Activated T-cell treated with anti-CD3 and anti-CD28 coated beads for 4 hours (primary cell): ENCODE results near the gene CX3CR1.
"Not testable (repeated sequence)": the region's sequence is repeated elsewhere in the genome, so short reads cannot be mapped to it uniquely, and the experiment has no call there.

Experiments
- DNase-seq: peaks from one replicate; pipeline ENCODE4 v3.0.0-alpha.2; 2020

Gene CX3CR1

GRCh38 chr3:39264053-39264452, 15.8 kb downstream of the CX3CR1 start:
- no peak for DNase-seq

- DNase-seq: no peak
These were observed 16.3 kb downstream of the CX3CR1 start for GRCh38 chr3:39263576-39263975.

- DNase-seq: no peak
These were observed 17.0 kb downstream of the CX3CR1 start for GRCh38 chr3:39262846-39263245.

- no peak for DNase-seq
These were observed 18.1 kb downstream of the CX3CR1 start for GRCh38 chr3:39261726-39262125.

GRCh38 chr3:39260957-39261356, 18.9 kb downstream of the CX3CR1 start:
- DNase-seq: no peak

- DNase-seq: no peak
These were observed 19.5 kb downstream of the CX3CR1 start for GRCh38 chr3:39260318-39260717.

- DNase-seq: no peak
These were observed 24.1 kb downstream of the CX3CR1 start for GRCh38 chr3:39255503-39256325.

GRCh38 chr3:39254806-39255449, 24.9 kb downstream of the CX3CR1 start:
- DNase-seq: no peak

- DNase-seq: no peak
These were observed 28.3 kb downstream of the CX3CR1 start for GRCh38 chr3:39251576-39251975.

GRCh38 chr3:39250116-39250747, 29.6 kb downstream of the CX3CR1 start:
- no peak for DNase-seq

GRCh38 chr3:39249453-39250115, 30.3 kb downstream of the CX3CR1 start:
- DNase-seq: no peak

GRCh38 chr3:39241561-39241960, 38.3 kb downstream of the CX3CR1 start:
- DNase-seq: no peak

GRCh38 chr3:39237027-39237426, 42.8 kb downstream of the CX3CR1 start:
- DNase-seq: no peak

- no peak for DNase-seq
These were observed 45.2 kb downstream of the CX3CR1 start for GRCh38 chr3:39234651-39235050.

- no peak for DNase-seq
These were observed 47.0 kb downstream of the CX3CR1 start for GRCh38 chr3:39232859-39233258.

GRCh38 chr3:39230453-39230852, 49.4 kb downstream of the CX3CR1 start:
- DNase-seq: no peak

- no peak for DNase-seq
These were observed 51.3 kb downstream of the CX3CR1 start for GRCh38 chr3:39228496-39228895.

- DNase-seq: not testable (repeated sequence)
These were observed 52.2 kb downstream of the CX3CR1 start for GRCh38 chr3:39227596-39227995.

GRCh38 chr3:39226106-39226741, 53.6 kb downstream of the CX3CR1 start:
- no peak for DNase-seq

GRCh38 chr3:39224288-39224687, 55.5 kb downstream of the CX3CR1 start:
- no peak for DNase-seq

- no peak for DNase-seq
These were observed 56.9 kb downstream of the CX3CR1 start for GRCh38 chr3:39222939-39223338.

GRCh38 chr3:39222462-39222861, 57.4 kb downstream of the CX3CR1 start:
- DNase-seq: no peak

- DNase-seq: no peak
These were observed 58.7 kb downstream of the CX3CR1 start for GRCh38 chr3:39221141-39221530.
